Stimulated activated CD8-positive, alpha-beta memory T cell treated with anti-CD3 and anti-CD28 coated beads, Interleukin-4, amount 100 ng/mL, for 24 hours (primary cell): ENCODE results near the gene ARHGAP24.
"Not testable (repeated sequence)": the region's sequence is repeated elsewhere in the genome, so short reads cannot be mapped to it uniquely, and the experiment has no call there.

Experiments used
- DNase-seq: peaks from one replicate; pipeline ENCODE4 v3.0.0-alpha.2; 2020; ENCODE audit warnings: low read depth

ARHGAP24 gene

DNA sequence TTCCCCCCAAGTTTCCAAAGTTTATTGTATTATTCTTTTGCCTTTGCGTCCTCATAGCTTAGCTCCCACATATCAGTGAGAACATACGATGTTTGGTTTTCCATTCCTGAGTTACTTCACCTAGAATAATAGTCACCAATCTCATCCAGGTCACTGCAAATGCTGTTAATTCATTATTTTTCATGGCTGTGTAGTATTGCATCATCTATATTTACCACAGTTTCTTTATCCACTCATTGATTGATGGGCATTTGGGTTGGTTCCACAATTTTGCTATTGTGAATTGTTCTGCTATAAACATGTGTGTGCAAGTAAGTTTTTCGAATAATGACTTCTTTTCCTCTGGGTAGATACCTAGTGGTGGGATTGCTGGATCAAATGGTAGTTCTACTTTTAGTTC is 43.6 kb downstream of the ARHGAP24 start:
- not testable (repeated sequence) for DNase-seq

DNA sequence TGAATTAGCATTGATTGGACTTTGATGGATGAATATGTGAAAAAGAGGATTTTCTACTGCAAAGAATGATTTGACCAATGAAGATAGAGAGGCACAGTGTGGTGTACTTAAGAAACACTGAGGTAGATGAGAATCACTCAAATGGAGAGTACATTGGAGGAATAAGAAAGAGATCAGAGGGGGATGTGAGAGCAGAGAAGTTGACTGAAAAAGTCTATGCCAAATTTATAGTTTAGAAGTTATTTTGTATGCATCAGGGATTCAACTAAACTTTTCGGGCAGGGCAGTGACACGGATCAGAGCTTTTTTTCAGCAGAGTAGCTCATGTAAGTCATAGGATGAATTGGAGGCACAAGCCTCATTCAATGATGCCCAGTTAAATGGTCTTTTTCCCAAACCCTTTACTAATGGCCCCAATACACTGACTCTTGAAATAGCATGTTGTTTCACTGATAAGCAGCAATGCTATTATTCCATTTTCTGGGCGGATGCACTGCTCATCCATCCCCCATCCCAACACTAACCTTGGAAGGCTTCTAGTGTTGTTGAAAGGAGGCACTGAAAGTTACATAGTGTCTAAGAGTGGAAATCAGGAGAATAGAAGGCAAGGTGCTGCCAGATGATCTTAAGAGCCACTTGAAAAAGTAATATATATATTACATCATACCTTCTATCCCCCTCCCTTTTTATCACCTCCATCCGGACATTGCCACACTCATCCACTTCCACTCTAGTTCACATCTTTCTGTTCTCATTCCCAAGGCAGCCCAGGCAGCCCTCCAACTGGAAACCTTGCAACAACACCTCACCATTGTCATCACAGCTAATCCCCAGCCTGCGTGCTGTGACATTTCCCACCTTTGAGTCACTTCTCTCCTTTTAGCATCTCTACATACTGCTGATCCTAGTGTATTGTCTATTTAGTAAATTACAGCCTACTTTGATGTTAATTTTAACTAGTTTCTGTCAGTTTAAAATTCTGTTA is 46.1 kb downstream of the ARHGAP24 start:
- DNase-seq, result no peak

DNA sequence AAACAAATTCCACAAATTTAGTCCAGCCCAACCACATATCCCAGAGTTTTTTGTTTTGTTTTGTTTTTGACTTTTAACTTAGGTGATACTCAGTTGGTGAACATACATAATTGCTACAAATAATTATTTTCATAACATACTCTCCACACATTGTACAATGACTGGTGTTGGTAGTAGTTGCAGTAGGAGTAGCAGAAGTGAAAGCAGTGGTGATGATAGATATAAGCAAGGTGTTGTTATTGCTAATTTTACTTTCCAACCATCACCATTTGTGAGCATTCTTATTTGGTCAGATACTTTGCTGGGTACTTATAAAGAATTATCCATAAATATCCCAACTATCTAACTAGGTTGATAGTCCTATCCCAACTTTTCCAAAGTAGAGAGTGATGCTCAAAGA is 47.3 kb downstream of the ARHGAP24 start:
- no peak for DNase-seq

DNA sequence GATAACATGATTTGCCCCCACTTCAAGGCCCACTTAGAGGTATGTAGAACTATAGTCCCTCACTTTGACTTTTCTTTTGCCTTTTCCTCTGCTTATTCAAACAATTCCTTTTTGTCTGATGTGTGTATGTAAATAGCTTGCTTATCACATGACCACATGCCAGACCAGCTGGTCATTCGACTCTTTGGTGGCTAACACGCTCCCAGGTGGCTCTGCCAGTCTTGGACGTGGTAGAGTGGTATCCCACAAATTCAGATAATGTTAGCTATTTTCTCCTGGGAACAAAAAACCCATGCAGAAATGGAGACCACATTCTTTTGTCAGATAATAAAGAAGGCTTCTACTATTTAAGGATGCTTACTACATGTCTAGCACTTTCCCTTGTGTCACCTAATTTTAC is 47.9 kb downstream of the ARHGAP24 start:
- DNase-seq, result no peak

DNA sequence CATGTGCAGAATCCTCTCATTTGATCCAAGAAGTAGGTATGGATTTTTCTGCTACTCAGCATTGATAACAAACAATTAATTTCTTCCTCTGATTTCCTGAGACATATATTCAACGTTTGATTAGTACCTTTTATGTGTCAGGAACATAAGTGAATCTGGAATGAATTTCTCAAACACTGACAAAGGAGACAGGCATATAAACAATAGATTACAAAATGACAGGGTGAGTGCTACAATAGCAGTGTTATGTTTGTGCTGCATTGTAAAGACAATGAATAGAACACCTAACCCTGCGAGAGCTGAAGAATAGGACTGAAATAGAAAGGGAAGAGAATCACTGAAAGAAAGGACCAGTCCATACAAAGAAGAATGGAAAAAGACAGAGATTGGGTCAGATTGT is 52.9 kb downstream of the ARHGAP24 start:
- DNase-seq, result no peak

DNA sequence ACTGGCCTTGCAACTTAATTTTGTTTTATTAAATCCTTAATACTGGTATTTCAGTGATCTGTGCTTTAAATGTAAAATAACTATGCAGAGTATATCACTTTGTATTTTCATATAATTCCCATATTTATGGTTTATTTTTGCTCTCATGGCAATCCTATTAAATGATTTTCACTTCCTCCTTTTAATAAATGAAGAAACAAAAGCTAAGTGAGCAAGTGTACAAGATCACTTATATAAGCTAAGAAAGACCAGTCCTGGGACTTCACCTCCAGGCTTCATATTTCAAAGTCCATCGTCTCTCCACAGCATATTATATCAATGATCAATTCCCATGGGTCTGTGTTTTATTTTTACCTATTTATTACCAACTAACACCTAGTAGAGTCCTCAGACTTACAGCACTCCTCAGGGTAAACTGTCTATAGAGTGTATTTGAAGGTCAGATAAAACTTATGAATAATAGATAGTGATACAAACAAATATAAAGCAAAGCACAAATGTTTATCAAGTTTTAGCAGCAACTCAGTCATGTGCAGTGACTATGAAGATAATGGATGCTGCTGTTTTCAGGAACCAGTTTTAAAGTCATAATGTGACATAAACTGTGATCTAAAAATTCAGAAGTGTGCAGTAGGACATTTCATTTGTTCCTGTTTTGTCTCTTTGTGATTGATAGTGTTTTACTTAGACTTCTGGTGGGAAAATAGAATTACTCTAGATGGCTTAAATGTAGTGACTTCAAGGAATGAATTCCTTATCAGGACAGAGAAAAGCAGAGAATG is 56.8 kb downstream of the ARHGAP24 start:
- no peak for DNase-seq

DNA sequence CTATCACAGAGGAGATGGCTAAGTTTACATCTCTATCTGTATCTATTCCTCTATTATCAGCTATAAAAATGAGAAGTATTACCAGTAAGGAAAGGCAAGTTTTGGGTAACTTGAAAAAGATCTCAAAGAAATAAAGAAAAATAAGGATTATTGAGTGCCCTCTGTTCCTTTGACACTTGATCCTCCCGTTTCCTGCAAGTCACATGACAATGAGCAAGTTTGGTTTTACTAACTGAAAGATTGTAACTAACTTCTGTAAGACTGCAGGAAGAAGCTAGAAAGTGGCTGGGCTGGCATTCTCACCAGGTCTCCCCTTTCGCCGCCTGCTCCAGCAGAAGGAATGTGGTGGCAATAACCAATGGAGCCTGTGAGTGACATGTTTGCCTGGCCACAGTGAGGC is 59.2 kb downstream of the ARHGAP24 start:
- DNase-seq, result no peak

DNA sequence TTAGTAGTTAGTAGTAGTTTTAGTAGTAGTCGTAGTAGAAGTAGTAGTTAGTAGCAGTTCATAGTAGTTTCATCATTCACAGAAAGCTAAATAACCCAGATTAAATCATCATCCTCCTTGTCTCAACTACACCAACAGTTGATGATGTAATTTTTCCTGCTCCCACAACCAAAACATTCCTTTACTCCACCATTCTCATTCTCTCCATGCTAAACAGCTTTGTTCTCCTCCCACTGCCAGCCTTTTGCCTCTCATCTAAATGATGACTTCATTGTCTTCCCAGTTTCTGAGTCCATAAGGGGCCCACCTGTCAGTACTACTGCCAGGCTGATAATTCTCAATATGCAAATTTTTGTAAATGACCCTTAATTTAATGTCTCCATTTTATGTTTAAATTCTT is 68.9 kb downstream of the ARHGAP24 start:
- DNase-seq, result no peak

DNA sequence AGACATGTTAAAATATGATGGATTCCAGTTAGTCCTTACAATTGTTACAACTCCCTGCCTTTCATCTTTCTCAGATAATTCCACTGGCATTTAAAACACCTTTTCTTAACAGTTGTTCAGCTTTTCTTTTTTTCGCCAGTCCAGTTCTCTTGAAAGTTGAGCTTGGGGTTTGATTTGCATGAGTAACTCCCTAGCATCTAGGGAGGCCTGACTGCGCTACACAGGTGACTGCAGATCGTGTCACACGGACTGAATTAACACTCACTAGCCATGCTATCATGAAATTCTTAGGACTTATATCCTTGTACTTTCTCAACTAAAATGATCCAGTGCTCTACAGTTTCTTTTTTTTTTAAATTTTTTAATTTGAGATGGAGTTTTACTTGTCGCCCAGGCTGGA is 69.8 kb downstream of the ARHGAP24 start:
- no peak for DNase-seq

DNA sequence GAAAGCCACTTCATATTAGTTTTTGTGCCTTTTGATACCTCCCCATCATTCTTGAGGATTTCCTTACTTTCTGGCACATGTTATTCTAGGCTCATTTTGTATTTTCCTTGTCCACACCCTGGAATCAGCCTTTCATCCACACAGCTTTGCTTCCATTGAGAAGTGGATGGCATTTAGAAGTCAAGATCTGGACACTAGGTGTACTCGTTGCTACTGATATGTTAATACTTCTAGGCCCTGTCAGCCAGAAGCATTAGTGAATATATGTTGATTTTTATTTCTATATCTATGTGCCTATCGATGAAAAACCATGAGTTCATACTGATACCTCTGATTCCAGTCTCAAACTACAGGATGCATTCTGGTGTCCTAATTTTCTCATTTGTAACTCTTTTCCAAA is 73.2 kb downstream of the ARHGAP24 start:
- no peak for DNase-seq

DNA sequence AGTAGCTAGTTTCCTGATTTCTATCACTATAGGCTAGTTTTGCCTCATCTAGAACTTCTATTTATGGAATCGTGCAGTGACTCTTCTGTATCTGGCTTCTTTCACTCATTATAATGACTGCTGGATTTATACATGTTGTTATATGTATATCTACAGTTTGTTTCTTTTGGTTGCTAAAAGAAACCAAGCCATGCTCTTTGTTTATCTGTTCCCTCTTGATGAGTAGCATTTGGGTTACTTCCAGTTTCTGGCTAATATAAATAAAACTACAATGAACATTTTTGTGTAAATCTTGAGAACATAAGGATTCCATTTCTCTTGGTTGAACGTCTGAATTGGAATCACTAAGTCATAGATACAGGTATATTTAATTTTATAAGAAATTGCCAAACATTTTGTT is 73.9 kb downstream of the ARHGAP24 start:
- no peak for DNase-seq

DNA sequence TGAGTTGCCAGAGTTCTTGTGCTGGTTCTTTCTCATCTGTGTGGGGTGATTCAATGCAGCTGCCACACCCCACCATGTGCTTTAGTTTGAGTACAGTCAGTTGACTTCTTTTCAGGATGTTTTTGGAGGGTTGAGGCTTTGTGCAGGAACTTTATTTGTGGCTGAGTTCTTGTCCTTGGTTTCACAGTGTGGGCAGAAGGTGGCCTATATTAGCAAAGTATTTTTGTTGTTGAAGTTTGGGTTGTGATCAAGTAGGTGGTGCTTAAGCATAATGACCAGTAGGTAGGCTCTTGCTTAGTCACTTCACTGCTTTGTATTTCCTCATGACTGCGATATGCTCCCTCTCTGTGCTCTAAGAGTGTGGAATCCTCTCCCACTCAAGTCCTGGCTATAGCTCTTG is 80.3 kb downstream of the ARHGAP24 start:
- no peak for DNase-seq

DNA sequence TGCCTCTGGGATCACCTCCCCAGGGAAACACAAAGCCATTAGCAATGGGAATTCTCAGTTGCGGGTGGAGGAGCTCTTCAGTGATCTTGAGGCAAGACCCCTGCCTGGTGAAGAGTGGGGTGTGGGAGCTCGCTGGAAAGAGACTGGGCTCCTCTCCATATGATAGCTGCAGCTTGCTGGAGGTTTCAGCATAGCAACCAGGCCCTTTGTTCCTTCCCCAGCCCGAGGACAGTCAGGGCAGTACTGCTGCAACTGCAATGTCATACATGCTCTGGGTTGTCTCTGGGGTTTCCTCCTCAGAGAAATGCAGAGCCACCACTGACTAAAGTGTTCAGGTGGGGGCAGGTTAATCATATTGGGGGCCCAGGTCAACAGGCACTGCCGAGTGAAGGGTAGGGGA is 81.3 kb downstream of the ARHGAP24 start:
- DNase-seq, result no peak

DNA sequence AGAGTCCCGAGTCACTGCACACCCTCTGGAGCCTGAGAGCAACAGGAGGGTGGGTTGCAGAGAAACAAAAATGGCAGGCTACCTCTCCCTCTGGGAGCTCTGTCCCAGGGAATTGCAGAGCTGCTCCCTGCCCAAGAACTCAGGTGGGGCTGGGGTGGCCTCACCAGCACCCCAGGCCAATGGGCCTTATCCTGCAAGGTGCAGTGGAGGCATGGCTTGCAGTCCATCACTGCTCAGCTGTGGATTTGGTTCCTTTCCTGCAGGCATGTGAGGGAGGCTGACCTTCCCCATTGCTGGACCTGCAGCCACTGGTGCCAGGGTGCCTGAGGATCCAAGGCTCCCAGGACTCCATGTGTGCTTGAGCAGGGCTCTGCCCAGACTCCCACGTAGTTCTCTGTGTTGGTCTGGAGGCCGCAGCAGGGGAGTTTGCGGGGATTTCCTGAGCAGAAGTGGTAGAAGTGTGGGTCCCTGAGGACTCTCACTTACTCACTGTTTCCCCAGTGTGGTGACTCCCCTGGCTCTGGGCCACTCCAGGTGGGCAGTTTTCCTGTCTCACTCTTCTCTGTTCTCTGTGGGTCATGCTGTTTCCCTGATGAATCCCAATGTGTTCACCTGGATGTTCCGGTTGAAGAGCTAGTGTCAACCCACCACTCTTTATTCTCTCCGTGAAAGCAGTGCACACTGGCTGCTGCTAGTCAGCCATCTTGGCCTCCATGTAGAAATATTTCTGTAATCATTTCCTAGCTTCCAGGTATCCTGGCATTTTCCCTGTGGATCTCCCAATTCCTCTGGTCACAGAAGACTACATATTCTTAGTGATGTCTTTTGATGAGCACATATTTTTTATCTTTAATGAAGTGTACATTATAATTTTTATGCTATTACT is 82.3 kb downstream of the ARHGAP24 start:
- DNase-seq, result no peak

DNA sequence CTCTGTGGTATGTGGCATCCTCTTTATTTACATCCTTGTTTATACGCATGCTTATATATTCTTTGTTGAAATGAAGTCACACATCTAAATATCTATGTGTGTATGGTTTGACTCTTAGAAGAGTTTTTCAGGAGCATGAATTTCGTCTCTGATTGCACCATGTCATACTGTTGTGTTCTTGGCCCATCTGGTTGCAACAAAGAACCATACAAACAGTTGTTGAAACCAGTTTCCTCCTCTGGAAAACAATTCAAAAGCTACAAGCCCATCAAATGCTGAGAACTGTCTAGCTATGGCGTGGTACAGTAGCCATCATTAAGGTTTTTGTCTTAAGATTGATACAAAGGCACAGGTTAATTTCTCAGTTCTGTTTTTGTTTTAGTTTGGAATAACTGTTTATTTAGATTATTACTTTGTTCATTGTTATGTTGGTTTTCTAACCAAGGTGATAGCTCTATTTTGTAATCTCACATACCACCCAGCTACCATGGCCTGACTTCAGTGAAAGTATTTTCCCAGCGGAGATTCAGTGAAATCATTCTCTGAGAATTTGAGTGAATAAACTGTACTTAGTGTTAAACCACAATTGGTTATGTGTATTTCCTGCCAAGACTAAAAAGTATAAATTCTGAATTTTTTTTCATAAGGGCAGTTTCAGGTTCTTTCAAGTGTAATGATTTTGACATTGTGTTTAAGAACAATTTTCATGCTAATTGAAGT is 91.0 kb downstream of the ARHGAP24 start:
- no peak for DNase-seq

DNA sequence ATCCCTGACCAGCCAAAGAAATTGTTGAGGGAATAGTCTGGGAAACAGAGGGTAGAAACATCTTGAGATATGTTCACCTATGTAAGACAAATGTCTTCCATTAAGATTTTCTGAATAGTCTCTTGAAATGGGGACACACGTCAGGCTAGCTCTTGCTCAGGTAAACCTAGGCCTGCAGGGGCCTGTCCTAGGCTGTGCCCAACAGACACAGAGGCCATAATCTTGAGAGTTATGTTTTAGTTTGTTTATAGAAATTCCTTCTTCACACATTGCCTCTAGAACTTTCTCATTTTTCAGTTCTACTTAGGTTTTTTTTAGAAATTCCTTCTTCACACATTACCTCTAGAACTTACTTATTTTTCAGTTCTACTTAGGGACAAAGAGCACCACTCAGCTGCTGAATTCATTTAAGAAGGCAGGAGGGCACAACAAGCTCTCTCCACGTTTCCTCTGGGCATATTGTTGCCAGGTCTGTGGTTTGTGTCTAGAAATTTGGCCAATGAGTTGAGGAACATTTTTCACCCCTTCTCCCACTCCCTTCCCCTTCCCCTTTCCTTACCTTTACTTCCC is 94.9 kb downstream of the ARHGAP24 start:
- no peak for DNase-seq

DNA sequence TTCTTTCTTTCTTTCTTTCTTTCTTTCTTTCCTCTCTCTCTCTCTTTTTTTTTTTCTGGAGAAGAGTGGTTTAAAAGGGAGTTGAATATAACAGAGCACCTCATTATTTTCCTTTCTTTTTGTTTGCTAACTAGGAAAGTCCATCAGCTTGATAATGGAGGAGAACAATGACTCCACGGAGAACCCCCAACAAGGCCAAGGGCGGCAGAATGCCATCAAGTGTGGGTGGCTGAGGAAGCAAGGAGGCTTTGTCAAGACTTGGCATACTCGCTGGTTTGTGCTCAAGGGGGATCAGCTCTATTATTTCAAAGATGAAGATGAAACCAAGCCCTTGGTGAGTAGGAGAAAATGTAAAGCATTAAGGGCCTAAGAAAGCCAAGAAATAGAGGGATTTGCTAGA is 95.4 kb downstream of the ARHGAP24 start:
- no peak for DNase-seq

DNA sequence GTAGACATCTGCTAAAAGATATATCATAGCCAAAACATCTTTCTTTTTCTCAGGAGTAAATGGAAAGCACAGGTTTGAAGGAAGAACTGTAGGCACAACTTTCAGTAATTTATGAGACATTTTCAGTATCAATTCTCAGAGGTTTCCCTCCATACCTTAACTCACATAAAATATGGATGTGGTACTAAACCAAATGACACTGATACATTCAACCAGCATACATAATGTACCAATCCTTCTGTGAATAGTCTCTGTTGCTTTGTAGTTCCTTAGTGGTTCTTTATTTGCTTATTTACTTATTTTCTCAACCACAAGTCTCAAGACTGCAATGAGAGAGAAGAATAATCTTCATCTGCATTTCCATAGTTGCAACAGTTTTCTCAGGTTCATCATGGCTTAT is 96.1 kb downstream of the ARHGAP24 start:
- DNase-seq, result no peak

DNA sequence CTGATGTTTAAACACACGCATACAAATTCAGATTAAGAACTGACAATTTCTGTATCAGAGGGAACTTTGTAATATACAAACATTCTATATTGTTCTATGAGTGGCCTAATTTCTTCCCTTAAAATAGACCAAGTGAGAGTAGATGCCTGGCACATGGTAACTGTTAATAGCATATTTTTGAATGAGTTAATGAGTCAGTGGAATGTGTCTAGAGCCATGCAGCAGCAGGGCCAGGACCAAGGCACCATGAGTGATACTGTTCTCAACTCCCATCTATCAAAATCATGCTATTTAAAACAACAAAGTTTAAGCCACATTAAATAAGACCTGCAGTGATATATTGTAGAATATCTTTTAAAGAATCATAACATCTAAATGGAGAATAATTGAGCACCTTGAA is 98.3 kb downstream of the ARHGAP24 start:
- DNase-seq, result no peak

DNA sequence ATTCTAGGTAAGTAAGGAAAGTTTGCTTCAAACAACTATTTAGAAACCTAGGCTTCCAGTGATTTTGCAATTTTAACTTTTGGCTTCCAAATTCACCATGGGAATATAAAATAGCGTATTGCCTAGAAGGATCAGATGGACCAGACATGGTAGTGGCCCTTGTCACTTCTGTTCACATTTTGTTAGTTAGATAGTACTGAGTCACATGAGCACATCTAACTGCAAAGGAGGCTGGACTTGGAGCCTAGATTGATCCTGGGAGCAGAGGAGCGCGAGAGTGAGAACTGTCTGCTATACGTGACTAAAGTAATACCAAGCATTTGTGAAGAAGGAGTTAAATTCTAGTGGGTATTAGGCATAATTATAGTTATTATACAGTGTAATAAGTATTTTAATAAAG is 102.4 kb downstream of the ARHGAP24 start:
- DNase-seq, result no peak

DNA sequence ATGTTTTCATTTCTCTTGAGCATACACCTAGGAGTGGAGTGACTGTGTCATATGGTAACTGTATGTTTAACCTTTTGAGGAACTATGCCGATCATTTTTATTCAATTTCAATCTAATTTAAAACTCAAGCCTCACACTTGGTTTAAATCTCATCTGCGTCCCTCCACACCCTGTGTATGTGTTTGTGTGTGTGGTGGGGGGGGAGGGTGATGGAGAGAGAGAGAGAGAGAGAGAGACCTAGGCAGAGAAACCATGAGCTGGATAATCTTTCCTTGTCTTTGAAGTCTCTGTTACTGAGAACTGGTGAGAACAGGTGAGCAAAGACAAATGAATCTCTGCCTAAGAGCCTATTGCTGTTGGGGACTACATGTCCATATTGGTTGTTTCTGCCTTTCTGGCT is 105.0 kb downstream of the ARHGAP24 start:
- DNase-seq, result no peak
